ENCODE measurements around the gene TMEM131L. TPM values are rescaled to one million over a fixed set of nuclear protein-coding genes. Genes with fewer than 3 reads are reported as not detected.

TMEM131L gene
- total RNA-seq, 1 experiment from 2014 or later = 14.6 TPM

- Histone ChIP-seq H3K23ac (ENCODE audit: insufficient read length, low read depth, low read length) (no peak overlapping the region), H3K18ac (ENCODE audit: insufficient read length, low read depth, low read length) (no peak overlapping the region), H3K9ac (ENCODE audit: extremely low read depth, insufficient read length, low read length) (no peak overlapping the region), H3T11ph (ENCODE audit: low read length) (no peak overlapping the region), H3K4me1 (ENCODE audit: insufficient read depth, low read length) (no peaks in the 10 kb centered on the region), H3K27me3 (ENCODE audit: insufficient read depth, low read length) (no peaks in the 10 kb centered on the region), H2BK12ac (ENCODE audit: insufficient read length, low read depth, low read length) (no peak overlapping the region), H3K14ac (ENCODE audit: insufficient read depth, low read length) (no peak overlapping the region), H3K9me3 (ENCODE audit: control insufficient read depth, low read depth, low read length) (no peaks in the 10 kb centered on the region), H2BK20ac (ENCODE audit: low read depth, low read length, poor library complexity, severe bottlenecking) (no peak overlapping the region), H3K79me2 (ENCODE audit: insufficient read depth, low read length) (no peaks in the 10 kb centered on the region; the same call in 1 of the 2 replicates), H4K91ac (ENCODE audit: insufficient read length, low read depth, low read length) (no peak overlapping the region), H3K23me2 (ENCODE audit: insufficient read length, low read depth, low read length, poor library complexity, severe bottlenecking) (no peaks in the 10 kb centered on the region), H4K8ac (replicated peaks; ENCODE audit: insufficient read length, low read depth, low read length) (no peak overlapping the region), H4K20me1 (ENCODE audit: control insufficient read depth, insufficient read depth, insufficient read length) (no peaks in the 10 kb centered on the region), H2AFZ (ENCODE audit: low read length) (no peak overlapping the region), H2BK15ac (ENCODE audit: low read depth, low read length) (no peak overlapping the region), H2AK5ac (ENCODE audit: insufficient read length, low read length) (no peak overlapping the region), H3K27ac (ENCODE audit: insufficient read length, low read depth, low read length) (no peak overlapping the region), H3K4me2 (ENCODE audit: insufficient read depth, insufficient read length, low read length) (no peak overlapping the region), H4K5ac (ENCODE audit: insufficient read length, low read depth, low read length) (no peak overlapping the region), H3K4ac (ENCODE audit: low read depth, low read length) (no peak overlapping the region), H2BK120ac (ENCODE audit: low read depth, low read length, poor library complexity, severe bottlenecking) (no peak overlapping the region), H3K56ac (ENCODE audit: insufficient read length, low read depth, low read length) (no peak overlapping the region), H3K79me1 (ENCODE audit: insufficient read depth, low read depth, low read length, poor library complexity, severe bottlenecking) (no peaks in the 10 kb centered on the region), H2BK5ac (ENCODE audit: insufficient read length, low read length) (no peak overlapping the region)
- peaks cover 7 to 44% (median 37%) of the 10 kb centered on the region in 3 experiments; a peak in 6 of 7 replicates for H3K36me3 Mint-ChIP-seq (ENCODE audit: insufficient read depth in 1 of 3, low read depth in 3 of 3)
- no peaks in the 10 kb centered on the region for H3K27me3 Mint-ChIP-seq (ENCODE audit: low read depth)
- no peak for TF ChIP-seq CTCF (conservative IDR thresholded peaks at IDR 0.05)
- peak overlapping the region in 1 of 3 experiments; percentile 5; a peak in 1 of 7 replicates for H3K27ac Mint-ChIP-seq
- no peak for DNase-seq
- no peaks in the 10 kb centered on the region for H3K9me3 Mint-ChIP-seq
- peaks cover 12% of the 10 kb centered on the region in 2 experiments for H3K4me1 Mint-ChIP-seq
- WGBS (ENCODE audit: extremely low coverage, insufficient read length, low lambda C conversion rate) = no CpG with 5 or more reads among the region's 2 CpGs
- no peak overlapping the region for H3K4me3 Mint-ChIP-seq
Measured at GRCh38 chr4:153592064-153592463, 125.9 kb downstream of the TMEM131L start.

All from H9 (cell line).